ENCODE measurements around the gene IFI35.
"Not testable (repeated sequence)": the region's sequence is repeated elsewhere in the genome, so short reads cannot be mapped to it uniquely, and the experiment has no call there.

Gene IFI35

DNA sequence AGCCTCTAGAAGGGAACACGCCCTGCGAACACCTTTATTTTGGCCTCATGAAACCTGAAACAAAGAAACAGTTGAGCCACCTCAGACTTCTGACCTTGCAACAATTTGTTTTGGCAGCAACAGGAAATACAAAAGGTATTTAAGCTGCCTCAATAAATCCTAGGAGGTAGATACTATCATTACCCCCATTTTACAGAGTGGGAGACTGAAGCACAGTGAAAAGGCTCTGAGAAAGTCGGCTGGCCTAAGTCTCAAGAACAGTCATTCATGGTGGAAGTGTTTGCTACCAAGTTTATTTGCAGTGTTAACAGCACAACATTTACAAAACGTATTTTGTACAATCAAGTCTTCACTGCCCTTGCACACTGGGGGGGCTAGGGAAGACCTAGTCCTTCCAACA is 37.4 kb downstream of the IFI35 start:
- TF ChIP-seq, protein P1, sequence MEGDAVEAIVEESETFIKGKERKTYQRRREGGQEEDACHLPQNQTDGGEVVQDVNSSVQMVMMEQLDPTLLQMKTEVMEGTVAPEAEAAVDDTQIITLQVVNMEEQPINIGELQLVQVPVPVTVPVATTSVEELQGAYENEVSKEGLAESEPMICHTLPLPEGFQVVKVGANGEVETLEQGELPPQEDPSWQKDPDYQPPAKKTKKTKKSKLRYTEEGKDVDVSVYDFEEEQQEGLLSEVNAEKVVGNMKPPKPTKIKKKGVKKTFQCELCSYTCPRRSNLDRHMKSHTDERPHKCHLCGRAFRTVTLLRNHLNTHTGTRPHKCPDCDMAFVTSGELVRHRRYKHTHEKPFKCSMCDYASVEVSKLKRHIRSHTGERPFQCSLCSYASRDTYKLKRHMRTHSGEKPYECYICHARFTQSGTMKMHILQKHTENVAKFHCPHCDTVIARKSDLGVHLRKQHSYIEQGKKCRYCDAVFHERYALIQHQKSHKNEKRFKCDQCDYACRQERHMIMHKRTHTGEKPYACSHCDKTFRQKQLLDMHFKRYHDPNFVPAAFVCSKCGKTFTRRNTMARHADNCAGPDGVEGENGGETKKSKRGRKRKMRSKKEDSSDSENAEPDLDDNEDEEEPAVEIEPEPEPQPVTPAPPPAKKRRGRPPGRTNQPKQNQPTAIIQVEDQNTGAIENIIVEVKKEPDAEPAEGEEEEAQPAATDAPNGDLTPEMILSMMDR (IDR thresholded peaks at IDR 0.05; ENCODE audit: low read depth, low read length, missing control alignments): no peak
- H3K4me3 ChIP-seq (replicated peaks; ENCODE audit: low read depth, low read length): no peak overlapping the region
- no peak for DNase-seq (ENCODE audit: extremely low read depth, low read depth)

GRCh38 chr17:43051969-43052368 is 45.4 kb downstream of the IFI35 start:
- no peak overlapping the region for H3K4me3 ChIP-seq (replicated peaks; ENCODE audit: low read depth, low read length)
- TF ChIP-seq, protein P1 (IDR thresholded peaks at IDR 0.05; ENCODE audit: low read depth, low read length, missing control alignments): no peak
- no peak for DNase-seq (ENCODE audit: extremely low read depth, low read depth)

GRCh38 chr17:43053008-43053407 is 46.4 kb downstream of the IFI35 start:
- DNase-seq (ENCODE audit: extremely low read depth, low read depth); H3K4me3 ChIP-seq (replicated peaks; ENCODE audit: low read depth, low read length): not testable (repeated sequence)

GRCh38 chr17:43056051-43056450 is 49.5 kb downstream of the IFI35 start:
- TF ChIP-seq, protein P1 (IDR thresholded peaks at IDR 0.05; ENCODE audit: low read depth, low read length, missing control alignments): no peak
- DNase-seq (ENCODE audit: extremely low read depth, low read depth): no peak
- no peak overlapping the region for H3K4me3 ChIP-seq (replicated peaks; ENCODE audit: low read depth, low read length)

- TF ChIP-seq, protein P1 (IDR thresholded peaks at IDR 0.05; ENCODE audit: low read depth, low read length, missing control alignments): no peak
- no peak for DNase-seq (ENCODE audit: extremely low read depth, low read depth)
These were observed 56.5 kb downstream of the IFI35 start for GRCh38 chr17:43062984-43063638.

More at GRCh38 chr17:43062984-43063638, 56.5 kb downstream of the IFI35 start:
- no peak overlapping the region for H3K4me3 ChIP-seq (replicated peaks; ENCODE audit: low read depth, low read length)
